Measurements from ENCODE around the gene LIG1.
"Not testable (repeated sequence)": the region's sequence is repeated elsewhere in the genome, so short reads cannot be mapped to it uniquely, and the experiment has no call there.

LIG1 gene

DNA sequence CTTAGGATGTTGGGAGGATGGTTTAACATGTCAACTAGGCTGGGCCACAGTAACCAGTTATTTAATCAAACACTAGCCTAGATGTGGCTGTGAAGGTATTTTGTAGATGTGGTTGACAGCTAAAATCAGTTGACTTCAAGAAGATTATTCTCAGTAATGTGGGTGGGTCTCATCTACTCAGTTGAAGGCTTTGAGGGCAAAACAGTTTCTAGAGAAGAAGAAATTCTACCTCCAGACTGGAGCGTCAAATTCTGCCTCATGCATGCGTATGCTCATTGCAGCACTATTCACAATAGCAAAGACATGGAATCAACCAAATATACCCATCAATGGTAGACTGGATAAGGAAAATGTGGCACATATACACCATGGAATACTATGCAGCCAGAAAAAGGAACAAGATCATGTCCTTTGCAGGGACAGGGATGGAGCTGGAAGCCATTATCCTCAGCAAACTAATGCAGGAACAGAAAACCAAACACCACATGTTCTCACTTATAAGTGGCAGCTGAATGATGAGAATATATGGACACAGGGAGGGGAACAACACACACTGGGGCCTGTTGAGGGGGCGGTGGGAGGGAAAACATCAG is 99.9 kb downstream of the LIG1 start:
- DNase-seq (ENCODE audit: low read depth): not testable (repeated sequence)

DNA sequence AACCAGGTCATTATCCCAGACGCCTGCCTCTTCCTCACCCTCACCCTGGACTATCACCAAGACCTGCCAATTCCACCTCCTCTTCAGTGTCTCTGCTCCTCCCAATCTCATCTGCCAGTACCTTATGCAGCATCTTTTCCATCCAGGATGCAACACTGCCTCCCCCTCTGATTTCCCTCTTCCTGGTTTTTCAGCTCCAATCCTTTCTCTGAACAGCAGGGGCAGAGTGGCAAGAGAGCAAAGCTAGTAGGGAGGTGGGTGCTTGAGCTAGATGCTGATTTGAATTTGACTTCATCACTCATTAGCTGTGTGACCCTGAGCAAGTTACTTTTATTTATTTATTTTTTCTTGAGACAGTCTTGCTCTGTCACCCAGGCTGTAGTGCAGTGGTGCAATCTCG is 100.7 kb downstream of the LIG1 start:
- no peak for DNase-seq (ENCODE audit: low read depth)

All from stimulated activated CD8-positive, alpha-beta memory T cell treated with anti-CD3 and anti-CD28 coated beads, Interleukin-4, amount 100 ng/mL, for 24 hours (primary cell).